Urinary bladder (tissue), 4 donors: ENCODE data around the gene PRPF6. TPM values are rescaled to one million over a fixed set of nuclear protein-coding genes. Genes with fewer than 3 reads are reported as not detected.
A peak's percentile ranks its signal among the peaks of the same experiment; 100 is the strongest.

Experiments
- DNase-seq: peaks from one replicate; pipeline ENCODE4 v3.0.0-alpha.2; 2015; ENCODE audit errors: extremely low spot score
- H3K27ac ChIP-seq: one replicate; pipeline ENCODE4 v1.5.1; 2013; ENCODE audit warnings: low read depth, mild to moderate bottlenecking, moderate library complexity
- H3K36me3 ChIP-seq: one replicate; pipeline ENCODE4 v1.6.1; 2013; ENCODE audit warnings: mild to moderate bottlenecking, moderate library complexity; ENCODE audit not compliant: insufficient read depth
- H3K4me1 ChIP-seq: one replicate; pipeline ENCODE4 v1.6.1; 2013; ENCODE audit warnings: mild to moderate bottlenecking, moderate library complexity; ENCODE audit not compliant: insufficient read depth
- H3K4me3 ChIP-seq: one replicate; pipeline ENCODE4 v1.5.1; 2013; ENCODE audit warnings: low read depth, low read length
- WGBS: extraction: QIAGEN DNeasy Blood & Tissue Kit; methylation state at CpG from one replicate; pipeline ENCODE4 v1.1.7; 2013; 5-methylcytosine and 5-hydroxymethylcytosine counted together
- polyA plus RNA-seq: library from polyadenylated mRNA; stranded (reverse); fragments of 200-250 nt; gene quantifications from one replicate; pipeline ENCODE4 v1.2.3, GENCODE V29; 2013
- total RNA-seq: library from RNA; depleted of rRNA; stranded (reverse); fragments of >200 nt; gene quantifications from one replicate; pipeline ENCODE4 v1.2.3, GENCODE V29; 2014
- donor health status: healthy with polysubstance abuse.
- donor health status: healthy.

PRPF6 gene
- total and polyA plus RNA-seq, 2 donors: 44.1 to 71.8 TPM

- Histone ChIP-seq H3K27ac (no peak overlapping the region), H3K4me3 (no peak overlapping the region), H3K4me1 (no peaks in the 10 kb centered on the region), H3K36me3 (no peaks in the 10 kb centered on the region)
- DNase-seq: no peak
- 68% methylated on average over 17 of the region's 17 CpGs for WGBS
Measured at GRCh38 chr20:63951398-63952209, 29.3 kb upstream of the PRPF6 start.

DNA sequence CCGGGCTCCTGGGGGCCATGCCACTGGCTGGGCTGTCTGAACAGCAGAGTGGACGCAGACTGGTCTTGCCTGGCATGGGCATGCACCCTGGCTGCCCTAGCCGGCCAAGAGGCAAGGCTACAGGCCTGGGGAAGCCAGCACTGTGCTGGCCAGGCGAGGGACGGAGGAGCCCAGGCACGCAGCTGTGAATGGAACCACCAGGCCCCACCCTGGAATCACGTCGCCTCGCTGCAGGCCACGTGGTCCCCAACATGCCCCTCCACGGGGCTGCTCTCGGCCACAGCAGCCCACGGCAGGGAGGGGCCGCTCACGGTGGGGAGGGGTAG is 28.8 kb upstream of the PRPF6 start:
- Histone ChIP-seq H3K4me1 (peaks cover 1% of the 10 kb centered on the region), H3K27ac (no peak overlapping the region), H3K4me3 (no peak overlapping the region), H3K36me3 (no peaks in the 10 kb centered on the region)
- DNase-seq: no peak
- WGBS: 84% methylated on average over 15 of the region's 15 CpGs

DNA sequence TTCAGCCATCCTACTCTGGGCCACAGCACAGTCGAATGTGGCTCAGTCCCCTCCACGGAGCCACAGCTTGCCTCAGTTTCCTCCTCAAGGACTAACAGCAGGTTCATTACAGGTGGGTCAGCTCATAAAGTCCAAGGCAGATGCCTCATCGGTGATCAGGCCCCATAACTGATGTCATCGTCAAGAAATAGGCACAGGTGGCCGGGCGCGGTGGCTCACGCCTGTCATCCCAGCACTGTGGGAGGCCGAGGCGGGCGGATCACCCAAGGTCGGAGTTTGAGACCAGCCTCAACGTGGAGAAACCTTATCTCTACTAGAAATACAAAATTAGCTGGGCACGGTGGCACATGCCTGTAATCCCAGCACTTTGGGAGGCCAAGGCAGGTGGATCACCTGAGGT is 28.2 kb upstream of the PRPF6 start:
- no peak overlapping the region for H3K4me3 ChIP-seq
- WGBS: 87% methylated on average over 14 of the region's 14 CpGs
- H3K4me1 ChIP-seq: peaks cover 1% of the 10 kb centered on the region
- H3K36me3 ChIP-seq: no peaks in the 10 kb centered on the region
- H3K27ac ChIP-seq: no peak overlapping the region
- DNase-seq: no peak

DNA sequence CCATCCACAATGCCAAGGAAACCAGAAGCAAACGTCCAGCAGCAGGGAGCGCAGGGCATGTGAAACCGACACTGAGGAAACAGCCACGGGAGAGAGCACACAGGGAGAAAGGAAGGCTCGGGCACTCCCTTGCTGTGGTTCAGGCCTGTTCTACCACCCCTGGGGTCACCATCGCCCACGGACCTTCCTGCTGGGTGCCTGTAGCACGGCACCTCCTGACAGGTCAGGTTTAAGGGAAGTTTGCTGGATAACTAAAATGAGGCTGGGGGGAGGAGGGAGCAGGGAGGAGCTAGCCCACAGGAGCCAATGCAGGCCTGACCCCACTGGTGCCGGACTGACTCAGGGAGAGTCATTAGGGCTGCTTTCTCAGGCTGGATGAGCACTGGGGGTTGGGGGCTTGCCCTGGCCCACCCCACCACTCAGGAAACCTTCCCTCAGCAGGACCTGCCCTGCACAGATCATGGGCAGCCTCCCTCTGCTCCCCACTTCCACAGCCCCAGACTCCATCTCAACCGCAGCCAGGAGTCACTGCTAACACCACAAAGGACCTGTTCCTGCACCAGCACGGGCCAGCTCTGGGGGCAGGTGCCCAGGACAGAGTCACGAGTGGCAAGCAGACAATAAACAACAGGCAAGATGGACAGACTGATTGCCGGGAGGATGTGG is 27.0 kb upstream of the PRPF6 start:
- Histone ChIP-seq H3K4me1 (peaks cover 1% of the 10 kb centered on the region), H3K4me3 (no peak overlapping the region), H3K36me3 (no peaks in the 10 kb centered on the region), H3K27ac (no peak overlapping the region)
- no peak for DNase-seq
- WGBS: 68% methylated on average over 13 of the region's 13 CpGs

DNA sequence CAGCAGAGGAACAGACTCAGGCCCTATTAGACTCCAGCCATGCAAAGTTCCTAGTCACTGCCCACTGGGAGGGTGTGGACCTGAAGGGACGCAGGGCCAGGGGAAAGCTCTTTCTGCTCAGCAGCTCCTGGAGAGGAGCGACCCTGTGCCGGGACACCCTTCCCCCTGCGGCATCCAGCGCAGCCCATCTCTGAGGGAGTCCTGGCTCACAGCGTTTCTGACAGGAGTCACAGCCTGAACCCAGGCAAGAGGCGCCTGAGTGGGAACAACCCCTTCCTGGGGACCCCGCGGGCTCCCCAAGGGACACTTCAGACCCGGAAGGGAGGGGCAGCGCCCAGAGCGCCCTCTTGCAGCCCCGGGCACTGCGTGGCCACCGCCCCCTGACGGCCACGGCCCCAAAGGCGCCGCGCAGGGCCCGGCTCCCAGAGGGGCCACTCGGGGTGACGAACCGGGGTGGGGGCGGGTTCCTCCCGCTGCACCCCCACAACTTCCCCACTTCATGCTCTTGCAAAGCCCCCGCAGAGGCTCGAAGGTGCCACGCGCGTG is 25.6 kb upstream of the PRPF6 start:
- Histone ChIP-seq H3K4me1 (peaks cover 1% of the 10 kb centered on the region), H3K4me3 (peak overlapping the region; percentile 92), H3K36me3 (no peaks in the 10 kb centered on the region), H3K27ac (peak overlapping the region; percentile 89)
- under 1% methylated on average over 31 of the region's 31 CpGs for WGBS
- no peak for DNase-seq

GRCh38 chr20:63955827-63956663 is 24.9 kb upstream of the PRPF6 start, which contains the start of gene UCKL1:
UCKL1 (minus strand) TSS chr20:63956416; CDS start chr20:63956372, 44 bp downstream.
- no peak for DNase-seq
- WGBS: under 1% methylated on average over 105 of the region's 105 CpGs
- peak within 1 kb of the TSS; percentile 92 for H3K4me3 ChIP-seq
- peak within 1 kb of the TSS; percentile 89 for H3K27ac ChIP-seq
- H3K36me3 ChIP-seq: no peaks in the 10 kb centered on the region
- H3K4me1 ChIP-seq: peaks cover 1% of the 10 kb centered on the region

- Histone ChIP-seq H3K27ac (no peak overlapping the region), H3K4me1 (peaks cover 1% of the 10 kb centered on the region), H3K36me3 (no peaks in the 10 kb centered on the region), H3K4me3 (peak overlapping the region; percentile 43)
- WGBS: under 1% methylated on average over 15 of the region's 15 CpGs
- DNase-seq: no peak
Measured at GRCh38 chr20:63956664-63957003, 24.3 kb upstream of the PRPF6 start.

DNA sequence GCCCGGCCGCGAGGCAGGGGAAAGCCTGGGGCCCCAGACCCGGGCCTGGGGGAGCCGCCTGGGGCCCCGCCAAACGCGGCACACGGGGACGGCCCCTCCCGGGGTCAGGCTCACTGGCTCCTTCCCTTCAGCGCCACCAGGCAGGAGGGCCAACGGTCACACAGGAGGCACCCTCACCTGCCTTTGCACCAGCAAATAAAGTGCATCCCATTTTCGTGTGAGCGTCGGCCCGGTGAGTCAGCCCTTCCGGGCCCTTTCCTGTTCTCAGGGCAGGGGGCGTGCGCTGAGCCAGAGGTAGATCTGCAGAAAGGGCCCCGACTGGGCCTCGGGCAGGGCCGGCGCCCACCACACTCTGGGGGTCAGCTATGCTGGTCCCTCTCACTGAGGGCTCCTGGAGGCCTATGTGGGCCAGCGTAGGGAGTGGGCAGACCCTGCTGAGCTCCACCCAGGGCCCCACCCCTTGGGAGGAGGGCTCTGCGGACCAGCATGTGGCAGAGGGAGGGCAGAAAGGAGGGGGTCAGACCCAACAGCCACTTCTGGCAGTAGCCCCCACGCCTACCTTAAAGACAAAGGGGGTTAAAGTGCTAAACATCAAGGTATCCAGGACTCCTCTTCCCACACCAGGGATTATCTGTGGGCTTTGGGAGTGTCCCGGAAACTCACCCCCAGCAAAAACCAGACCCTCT is 23.8 kb upstream of the PRPF6 start:
- Histone ChIP-seq H3K36me3 (no peaks in the 10 kb centered on the region), H3K4me3 (peak overlapping the region; percentile 43), H3K4me1 (peaks cover 1% of the 10 kb centered on the region), H3K27ac (no peak overlapping the region)
- WGBS: 3% methylated on average over 28 of the region's 28 CpGs
- no peak for DNase-seq

- Histone ChIP-seq H3K4me3 (no peak overlapping the region), H3K27ac (no peak overlapping the region), H3K4me1 (peaks cover 1% of the 10 kb centered on the region), H3K36me3 (no peaks in the 10 kb centered on the region)
- DNase-seq: no peak
- 44% methylated on average over 13 of the region's 13 CpGs for WGBS
Measured at GRCh38 chr20:63957690-63958441, 23.1 kb upstream of the PRPF6 start.

DNA sequence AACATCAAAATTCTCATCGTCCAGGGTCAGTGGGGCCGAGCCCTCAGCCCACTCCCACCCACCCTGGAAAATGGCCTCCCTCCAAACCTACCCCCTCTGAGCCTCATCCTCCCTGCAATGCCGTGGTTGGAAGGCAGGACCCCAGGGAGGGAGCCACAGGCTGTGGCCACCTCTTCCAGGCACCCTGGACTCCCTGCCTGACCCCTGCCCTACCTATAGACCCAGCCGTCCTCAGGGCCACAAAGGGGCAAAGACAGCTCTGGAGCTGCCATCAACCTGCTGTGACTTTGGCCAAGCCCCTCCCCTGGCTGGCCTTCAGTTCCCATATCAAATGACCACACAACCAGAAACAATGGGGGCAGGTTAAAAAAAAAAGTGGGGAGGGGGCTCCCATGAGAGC is 22.5 kb upstream of the PRPF6 start:
- Histone ChIP-seq H3K27ac (no peak overlapping the region), H3K4me1 (peaks cover 1% of the 10 kb centered on the region), H3K4me3 (no peak overlapping the region), H3K36me3 (no peaks in the 10 kb centered on the region)
- WGBS: 70% methylated on average over 4 of the region's 4 CpGs
- DNase-seq: no peak

DNA sequence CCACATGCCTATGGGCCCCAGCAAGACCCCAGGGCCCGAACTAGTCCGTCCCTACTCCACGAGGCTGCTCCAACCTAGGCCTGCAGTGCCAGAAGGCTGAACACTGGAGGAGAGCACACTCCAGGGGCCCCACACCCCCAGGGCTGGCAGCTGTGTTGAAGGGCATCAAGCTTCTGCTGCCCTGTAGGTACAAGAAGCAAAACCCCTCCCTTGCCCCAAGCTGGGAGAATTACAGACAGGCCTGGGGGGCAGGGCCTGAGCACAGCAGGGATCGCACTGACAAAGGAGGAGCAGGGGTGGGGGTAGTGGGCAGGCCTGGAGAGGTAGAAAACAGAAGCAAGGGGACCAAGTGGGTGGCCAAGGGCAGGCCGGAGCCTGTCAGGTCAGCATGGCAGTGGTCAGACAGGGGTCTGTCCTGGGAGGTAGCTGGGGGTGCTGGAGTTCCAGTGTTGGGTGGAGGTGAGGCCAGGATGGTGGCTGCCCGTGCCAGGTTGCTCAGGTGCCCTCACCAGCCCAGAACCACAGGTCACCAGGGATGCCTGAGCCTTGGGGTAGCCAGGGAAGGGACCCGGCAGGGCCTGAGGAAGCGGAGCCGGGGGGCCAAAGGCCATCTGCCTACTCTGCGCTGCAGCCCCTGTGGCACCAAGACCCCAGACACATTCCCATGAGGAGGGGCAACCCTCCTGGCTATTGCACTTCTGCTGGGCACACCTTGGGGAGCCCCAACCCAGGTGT is 21.8 kb upstream of the PRPF6 start:
- Histone ChIP-seq H3K4me3 (no peak overlapping the region), H3K36me3 (no peaks in the 10 kb centered on the region), H3K27ac (no peak overlapping the region), H3K4me1 (peaks cover 1% of the 10 kb centered on the region)
- DNase-seq: no peak
- 86% methylated on average over 10 of the region's 10 CpGs for WGBS

- no peaks in the 10 kb centered on the region for H3K36me3 ChIP-seq
- no peak overlapping the region for H3K4me3 ChIP-seq
- WGBS: 91% methylated on average over 17 of the region's 17 CpGs
- no peak overlapping the region for H3K27ac ChIP-seq
- no peak for DNase-seq
- peaks cover 1% of the 10 kb centered on the region for H3K4me1 ChIP-seq
Measured at GRCh38 chr20:63959699-63960075, 21.2 kb upstream of the PRPF6 start.
